COLO668 (cell line): ENCODE data around the gene ABHD12B.
A peak's percentile ranks its signal among the peaks of the same experiment; 100 is the strongest.

Experiments used
- DNase-seq: peaks from one replicate; lab custom pipeline; 2025; ENCODE audit not compliant: unreplicated experiment; lab: John Stamatoyannopoulos, UW

The ABHD12B gene

GRCh38 chr14:50839048-50839447 lies 32.8 kb upstream of the ABHD12B start:
- no peak for DNase-seq

GRCh38 chr14:50839691-50840090 lies 32.2 kb upstream of the ABHD12B start:
- DNase-seq = no peak

- no peak for DNase-seq
Measured at GRCh38 chr14:50844391-50844790, 27.5 kb upstream of the ABHD12B start.

- no peak for DNase-seq
Measured at GRCh38 chr14:50845166-50845565, 26.7 kb upstream of the ABHD12B start.

GRCh38 chr14:50846226-50846880 lies 25.5 kb upstream of the ABHD12B start:
- DNase-seq = no peak

GRCh38 chr14:50853891-50854290 lies 18.0 kb upstream of the ABHD12B start:
- no peak for DNase-seq

GRCh38 chr14:50854521-50854920 lies 17.3 kb upstream of the ABHD12B start:
- DNase-seq = no peak

GRCh38 chr14:50855558-50855957 lies 16.3 kb upstream of the ABHD12B start:
- DNase-seq = no peak

GRCh38 chr14:50856660-50857059 lies 15.2 kb upstream of the ABHD12B start:
- no peak for DNase-seq

GRCh38 chr14:50859296-50859624 lies 12.6 kb upstream of the ABHD12B start:
- DNase-seq = no peak

- peak; percentile 89 for DNase-seq
Measured at GRCh38 chr14:50860478-50861086, 11.3 kb upstream of the ABHD12B start.

GRCh38 chr14:50862036-50862570 lies 9.8 kb upstream of the ABHD12B start:
- no peak for DNase-seq

- DNase-seq = no peak
Measured at GRCh38 chr14:50864237-50864636, 7.6 kb upstream of the ABHD12B start.

GRCh38 chr14:50864946-50865345 lies 6.9 kb upstream of the ABHD12B start:
- no peak for DNase-seq

- no peak for DNase-seq
Measured at GRCh38 chr14:50865391-50866076, 6.3 kb upstream of the ABHD12B start.

- no peak for DNase-seq
Measured at GRCh38 chr14:50871228-50871627, 625 bp upstream of the ABHD12B start.

GRCh38 chr14:50874757-50875156 lies 2.9 kb downstream of the ABHD12B start:
- DNase-seq = peak; percentile 20

- DNase-seq = peak; percentile 37
Measured at GRCh38 chr14:50875359-50876070, 3.7 kb downstream of the ABHD12B start.

- no peak for DNase-seq
Measured at GRCh38 chr14:50882932-50883826, 11.3 kb downstream of the ABHD12B start.

- DNase-seq = no peak
Measured at GRCh38 chr14:50883827-50884197, 12.0 kb downstream of the ABHD12B start.

- no peak for DNase-seq
Measured at GRCh38 chr14:50887476-50887875, 15.6 kb downstream of the ABHD12B start.
